Nephron (organoid): ENCODE results near the gene ACACA.

Experiments
- H3K27ac Mint-ChIP-seq, 3 experiments: 2 replicates each; pipeline ENCODE4 v1.8.0; 2020; ENCODE audit warnings: mixed read lengths in 3 of 3, mild to moderate bottlenecking in 2 of 3, moderate library complexity in 1 of 3
- H3K27me3 Mint-ChIP-seq: 2 replicates; pipeline ENCODE4 v1.8.0; 2021; ENCODE audit warnings: low read depth, mild to moderate bottlenecking, moderate library complexity, mixed read lengths
- H3K36me3 Mint-ChIP-seq: 2 replicates; pipeline ENCODE4 v1.8.0; 2020; ENCODE audit warnings: low read depth, mixed read lengths
- H3K4me1 Mint-ChIP-seq: 2 replicates; pipeline ENCODE4 v1.8.0; 2020; ENCODE audit warnings: mixed read lengths
- H3K4me3 Mint-ChIP-seq, 3 experiments: 2 replicates each; pipeline ENCODE4 v1.8.0; 2020; ENCODE audit warnings: mild to moderate bottlenecking in 3 of 3, mixed read lengths in 3 of 3, moderate library complexity in 2 of 3
- H3K9me3 Mint-ChIP-seq: 2 replicates; pipeline ENCODE4 v1.8.0; 2020; ENCODE audit warnings: mixed read lengths
- CTCF ChIP-seq, 3 experiments: fragments of 200-600 bp; sonication (generic); IDR thresholded peaks; one replicate each; pipeline ENCODE4 v1.5.0; 2021; ENCODE audit warnings: antibody characterized with exemption in 3 of 3; ENCODE audit not compliant: unreplicated experiment in 3 of 3

The ACACA gene

DNA sequence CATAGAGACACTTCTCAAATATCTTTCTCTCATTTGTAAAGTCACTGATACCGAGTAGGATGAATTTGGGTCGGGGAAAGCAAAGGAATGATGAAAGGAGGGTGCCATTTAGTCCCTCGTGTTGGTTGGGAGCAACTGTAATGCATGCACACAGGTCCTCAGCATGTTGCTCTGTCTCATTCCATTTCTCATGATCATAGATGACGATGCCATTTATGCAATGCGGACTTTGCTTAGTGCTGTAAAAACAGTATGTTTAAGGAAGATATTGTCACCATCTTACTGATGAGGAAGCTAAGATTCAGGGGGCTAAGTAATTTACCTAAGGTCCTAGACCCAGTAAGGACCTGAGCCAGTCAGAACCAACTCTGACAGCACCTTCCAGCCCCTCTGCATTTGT, 357.8 kb downstream of the ACACA start:
- TF ChIP-seq CTCF (IDR thresholded peaks at IDR 0.05; ENCODE audit: unreplicated experiment in 3 of 3), result no peak
- peaks cover 30% of the 10 kb centered on the region for H3K4me1 Mint-ChIP-seq

DNA sequence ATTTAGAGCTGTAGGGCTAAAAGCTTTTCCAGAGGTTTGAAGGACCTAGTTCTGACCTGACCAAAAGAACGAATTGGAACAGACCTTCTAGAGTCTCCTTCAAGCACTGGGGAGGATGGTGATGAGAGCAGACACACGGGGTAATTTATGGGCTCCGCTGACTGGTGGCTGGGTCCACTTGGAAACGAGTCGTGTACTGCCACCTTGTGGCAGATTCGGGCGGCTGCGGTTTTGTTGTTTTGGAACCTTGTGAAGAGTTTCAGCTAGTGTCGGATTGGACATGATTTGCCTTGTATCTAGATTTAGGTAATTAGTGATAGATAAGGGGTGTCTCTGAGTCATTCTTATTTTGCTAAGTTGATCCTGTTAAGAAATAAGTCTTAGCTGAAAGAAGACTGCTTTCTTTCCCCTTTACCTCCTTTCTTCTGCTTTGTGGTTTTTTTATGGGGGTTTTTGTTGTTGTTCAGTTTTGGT, 359.0 kb downstream of the ACACA start:
- H3K4me3 Mint-ChIP-seq, result no peak overlapping the region
- no peaks in the 10 kb centered on the region for H3K9me3 Mint-ChIP-seq
- peaks cover 30% of the 10 kb centered on the region for H3K4me1 Mint-ChIP-seq
- peaks cover 11% of the 10 kb centered on the region for H3K27me3 Mint-ChIP-seq
- peak overlapping the region in 1 of 3 experiments; percentile 22 for H3K27ac Mint-ChIP-seq
- H3K36me3 Mint-ChIP-seq, result peaks cover 6% of the 10 kb centered on the region
- TF ChIP-seq CTCF (IDR thresholded peaks at IDR 0.05; ENCODE audit: unreplicated experiment in 3 of 3), result peak; percentile 90 to 93 (median 91)

More for the DNA sequence above, 357.8 kb downstream of the ACACA start:
- H3K27me3 Mint-ChIP-seq, result peaks cover 8% of the 10 kb centered on the region
- no peaks in the 10 kb centered on the region for H3K36me3 Mint-ChIP-seq
- H3K4me3 Mint-ChIP-seq, result no peak overlapping the region
- H3K27ac Mint-ChIP-seq, result no peak overlapping the region
- H3K9me3 Mint-ChIP-seq, result no peaks in the 10 kb centered on the region

- H3K36me3 Mint-ChIP-seq, result peaks cover 6% of the 10 kb centered on the region
Measured at GRCh38 chr17:37045351-37045922, 361.2 kb downstream of the ACACA start.

DNA sequence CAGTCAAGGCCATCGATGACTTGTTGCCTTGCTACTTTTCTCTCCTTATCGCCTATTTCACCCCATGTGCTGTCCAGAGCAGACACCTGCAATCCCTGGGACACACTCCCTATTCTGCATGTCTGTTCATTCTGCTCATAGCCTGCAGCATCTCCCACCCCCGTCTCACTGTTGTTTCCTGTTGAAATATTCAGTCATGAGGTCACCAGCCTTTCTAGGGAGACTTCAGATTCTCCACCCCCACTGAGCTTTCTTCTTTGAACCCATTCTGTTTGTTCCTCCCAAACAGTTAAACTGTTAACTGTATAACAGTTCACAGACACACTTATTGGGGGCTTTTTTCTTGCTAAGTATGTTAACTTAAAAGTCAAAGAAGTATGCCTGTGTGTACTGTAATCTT, 363.4 kb downstream of the ACACA start:
- Mint-ChIP-seq H3K9me3 (no peaks in the 10 kb centered on the region), H3K27ac (no peak overlapping the region), H3K27me3 (peaks cover 8% of the 10 kb centered on the region), H3K4me3 (no peak overlapping the region), H3K4me1 (peaks cover 28% of the 10 kb centered on the region), H3K36me3 (peaks cover 12% of the 10 kb centered on the region)
- TF ChIP-seq CTCF (IDR thresholded peaks at IDR 0.05; ENCODE audit: unreplicated experiment in 3 of 3), result no peak

More at GRCh38 chr17:37045351-37045922, 361.2 kb downstream of the ACACA start:
- Mint-ChIP-seq H3K4me3 (no peak overlapping the region), H3K9me3 (no peaks in the 10 kb centered on the region), H3K27me3 (peaks cover 11% of the 10 kb centered on the region), H3K4me1 (peaks cover 25% of the 10 kb centered on the region), H3K27ac (peak overlapping the region in 1 of 3 experiments; percentile 32)
- TF ChIP-seq CTCF (IDR thresholded peaks at IDR 0.05; ENCODE audit: unreplicated experiment in 3 of 3), result no peak

- Mint-ChIP-seq H3K9me3 (no peaks in the 10 kb centered on the region), H3K27me3 (peaks cover 8% of the 10 kb centered on the region), H3K4me3 (no peak overlapping the region), H3K27ac (no peak overlapping the region), H3K4me1 (peaks cover 19% of the 10 kb centered on the region), H3K36me3 (peaks cover 24% of the 10 kb centered on the region)
- no peak for TF ChIP-seq CTCF (IDR thresholded peaks at IDR 0.05; ENCODE audit: unreplicated experiment in 3 of 3)
Measured at GRCh38 chr17:37041932-37042331, 364.7 kb downstream of the ACACA start.

DNA sequence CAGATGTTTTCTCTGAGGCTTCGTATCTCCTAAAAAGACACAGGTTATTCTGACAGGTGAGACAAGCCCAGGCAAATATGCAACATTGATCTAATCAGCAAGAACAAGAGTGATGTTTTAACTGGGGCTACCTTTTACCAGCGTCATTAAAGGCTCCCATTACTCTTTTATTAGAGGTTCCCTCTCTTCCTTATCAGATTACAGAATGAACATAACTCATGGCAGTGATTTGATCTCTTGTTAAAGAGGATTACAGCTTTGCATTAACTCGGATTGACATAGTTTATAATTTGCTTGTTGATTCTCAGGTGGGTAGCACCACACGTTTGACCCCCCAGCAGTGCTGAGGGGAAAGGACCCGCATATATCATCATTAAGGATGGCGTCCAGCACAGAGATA, 367.4 kb downstream of the ACACA start:
- Mint-ChIP-seq H3K27ac (no peak overlapping the region), H3K36me3 (peaks cover 36% of the 10 kb centered on the region), H3K4me1 (peaks cover 3% of the 10 kb centered on the region), H3K9me3 (no peaks in the 10 kb centered on the region), H3K4me3 (no peak overlapping the region), H3K27me3 (peaks cover 3% of the 10 kb centered on the region)
- no peak for TF ChIP-seq CTCF (IDR thresholded peaks at IDR 0.05; ENCODE audit: unreplicated experiment in 3 of 3)
